Hepatocyte (in vitro differentiated cells): ENCODE data around the gene MFSD6. TPM values are rescaled to one million over a fixed set of nuclear protein-coding genes. Genes with fewer than 3 reads are reported as not detected.

Source experiments
- DNase-seq: peaks from one replicate; pipeline ENCODE4 v3.0.0-alpha.2; 2016; ENCODE audit warnings: low spot score
- H2AFZ ChIP-seq: fragments of 200-600 bp; sonication (generic); 2 replicates; pipeline ENCODE4 v1.6.0; 2016; ENCODE audit warnings: antibody characterized with exemption, mild to moderate bottlenecking
- H3K27ac ChIP-seq: fragments of 200-600 bp; sonication (generic); 2 replicates; pipeline ENCODE4 v1.5.1; 2016; ENCODE audit warnings: mild to moderate bottlenecking
- H3K27me3 ChIP-seq: fragments of 200-600 bp; sonication (generic); 2 replicates; pipeline ENCODE4 v1.6.1; 2016
- H3K36me3 ChIP-seq: fragments of 200-600 bp; sonication (generic); replicated peaks from 2 replicates; pipeline ENCODE4 v1.5.1; 2016; ENCODE audit warnings: low read depth; ENCODE audit not compliant: insufficient read depth
- H3K4me1 ChIP-seq: fragments of 200-600 bp; sonication (generic); 2 replicates; pipeline ENCODE4 v1.5.1; 2016; ENCODE audit warnings: mild to moderate bottlenecking, moderate library complexity; ENCODE audit not compliant: insufficient read depth
- H3K4me2 ChIP-seq: fragments of 200-600 bp; sonication (generic); 2 replicates; pipeline ENCODE4 v1.6.0; 2016
- H3K4me3 ChIP-seq: fragments of 200-600 bp; sonication (generic); 2 replicates; pipeline ENCODE4 v1.5.1; 2016; ENCODE audit warnings: mild to moderate bottlenecking
- H3K79me2 ChIP-seq: fragments of 200-600 bp; sonication (generic); 2 replicates; pipeline ENCODE4 v1.6.0; 2017; ENCODE audit warnings: mild to moderate bottlenecking
- H3K9me2 ChIP-seq: fragments of 200-600 bp; sonication (generic); replicated peaks from 2 replicates; pipeline ENCODE4 v1.6.0; 2017; ENCODE audit warnings: mild to moderate bottlenecking; ENCODE audit not compliant: insufficient read depth
- H3K9me3 ChIP-seq: fragments of 200-600 bp; sonication (generic); 2 replicates; pipeline ENCODE4 v1.5.1; 2016; ENCODE audit warnings: low read depth, mild to moderate bottlenecking
- H4K20me1 ChIP-seq: fragments of 200-600 bp; sonication (generic); 2 replicates; pipeline ENCODE4 v1.6.0; 2016; ENCODE audit warnings: mild to moderate bottlenecking; ENCODE audit not compliant: insufficient read depth, poor library complexity, severe bottlenecking
- CTCF ChIP-seq: fragments of 200-600 bp; sonication (generic); IDR thresholded peaks from 2 replicates; pipeline ENCODE4 v1.5.1; 2016; ENCODE audit warnings: antibody characterized with exemption, mild to moderate bottlenecking; ENCODE audit not compliant: poor library complexity
- EZH2 ChIP-seq: fragments of 200-600 bp; sonication (generic); IDR thresholded peaks from 2 replicates; pipeline ENCODE4 v1.6.1; 2016; ENCODE audit warnings: antibody characterized with exemption, mild to moderate bottlenecking, borderline replicate concordance
- EZH2phosphoT487 ChIP-seq: fragments of 200-600 bp; sonication (generic); IDR thresholded peaks from one replicate; pipeline ENCODE4 v1.6.1; 2018; ENCODE audit warnings: antibody characterized with exemption, mild to moderate bottlenecking, low read depth, moderate library complexity; ENCODE audit not compliant: unreplicated experiment, severe bottlenecking
- WGBS: methylation state at CpG from one replicate; pipeline ENCODE4 v1.1.6; 2016; ENCODE audit warnings: low lambda C conversion rate; ENCODE audit errors: missing lambda C conversion rate; 5-methylcytosine and 5-hydroxymethylcytosine counted together
- polyA plus RNA-seq: library from polyadenylated mRNA; unstranded; fragments of >200 nt; fragmentation: Nextera tagmentation; extraction: Ambion mirVana; gene quantifications from 2 replicates; pipeline ENCODE4 v1.2.1, GENCODE V29; 2016
- total RNA-seq: library from RNA; depleted of rRNA; stranded (reverse); fragments of >200 nt; gene quantifications from 2 replicates; pipeline ENCODE4 v1.2.3, GENCODE V29; 2014

The MFSD6 gene
- total and polyA plus RNA-seq, 2 experiments from 2014 or later: 9.7 to 15.9 TPM

- Histone ChIP-seq H3K36me3 (no peaks in the 10 kb centered on the region), H3K9me3 (no peaks in the 10 kb centered on the region), H2AFZ (no peak overlapping the region), H3K4me2 (no peak overlapping the region), H3K27me3 (no peaks in the 10 kb centered on the region), H3K9me2 (no peaks in the 10 kb centered on the region), H3K79me2 (peaks cover 5% of the 10 kb centered on the region), H3K4me1 (peaks cover 6% of the 10 kb centered on the region), H3K27ac (no peak overlapping the region), H4K20me1 (no peaks in the 10 kb centered on the region), H3K4me3 (no peak overlapping the region)
- no peak for DNase-seq
- TF ChIP-seq CTCF (no peak), EZH2phosphoT487 (no peak), EZH2 (no peak)
Observed at GRCh38 chr2:190547886-190548285, 139.7 kb downstream of the MFSD6 start.

- Histone ChIP-seq H3K9me2 (no peaks in the 10 kb centered on the region), H3K4me2 (no peak overlapping the region), H2AFZ (no peak overlapping the region), H3K27me3 (no peaks in the 10 kb centered on the region), H3K9me3 (no peaks in the 10 kb centered on the region), H3K4me1 (peaks cover 6% of the 10 kb centered on the region), H3K27ac (no peak overlapping the region), H4K20me1 (no peaks in the 10 kb centered on the region), H3K79me2 (no peaks in the 10 kb centered on the region), H3K4me3 (no peak overlapping the region), H3K36me3 (no peaks in the 10 kb centered on the region)
- no peak for TF ChIP-seq CTCF
- no peak for TF ChIP-seq EZH2phosphoT487
- no peak for TF ChIP-seq EZH2
- 99% methylated on average over 3 of the region's 3 CpGs for WGBS
- no peak for DNase-seq
Observed at GRCh38 chr2:190550137-190550536, 142.0 kb downstream of the MFSD6 start.

Other genes starting within 250 kb of the MFSD6 start
- 30.9 and 34.6 TPM in 2 replicates for gene HIBCH, start 88.5 kb upstream of the MFSD6 start, total RNA-seq
- gene HIBCH, start 88.5 kb upstream of the MFSD6 start, polyA plus RNA-seq: 55.9 and 57.0 TPM in 2 replicates
- 11.1 and 13.0 TPM in 2 replicates for gene INPP1, start 64.8 kb upstream of the MFSD6 start, total RNA-seq
- gene INPP1, start 64.8 kb upstream of the MFSD6 start, polyA plus RNA-seq: 16.1 and 18.6 TPM in 2 replicates
- gene NEMP2, start 126.4 kb downstream of the MFSD6 start, total RNA-seq: 8.1 and 9.9 TPM in 2 replicates
- 3.2 and 6.2 TPM in 2 replicates for gene NEMP2, start 126.4 kb downstream of the MFSD6 start, polyA plus RNA-seq
- 41.8 and 46.6 TPM in 2 replicates for gene NAB1, start 240.7 kb downstream of the MFSD6 start, total RNA-seq
- 9.9 and 10.1 TPM in 2 replicates for gene NAB1, start 240.7 kb downstream of the MFSD6 start, polyA plus RNA-seq